GM18867 (cell line): ENCODE results near the gene ATP5MC2.
A peak's percentile ranks its signal among the peaks of the same experiment; 100 is the strongest.
"Not testable (repeated sequence)": the region's sequence is repeated elsewhere in the genome, so short reads cannot be mapped to it uniquely, and the experiment has no call there.

ENCODE experiments used
- ATAC-seq: cut with Tn5 transposase; IDR thresholded peaks from one replicate; pipeline ENCODE4 v1.9.1; 2021; ENCODE audit warnings: mild to moderate bottlenecking, moderate library complexity; ENCODE audit not compliant: unreplicated experiment

Gene ATP5MC2

GRCh38 chr12:53653595-53653994, 22.3 kb downstream of the ATP5MC2 start:
- no peak for ATAC-seq

DNA sequence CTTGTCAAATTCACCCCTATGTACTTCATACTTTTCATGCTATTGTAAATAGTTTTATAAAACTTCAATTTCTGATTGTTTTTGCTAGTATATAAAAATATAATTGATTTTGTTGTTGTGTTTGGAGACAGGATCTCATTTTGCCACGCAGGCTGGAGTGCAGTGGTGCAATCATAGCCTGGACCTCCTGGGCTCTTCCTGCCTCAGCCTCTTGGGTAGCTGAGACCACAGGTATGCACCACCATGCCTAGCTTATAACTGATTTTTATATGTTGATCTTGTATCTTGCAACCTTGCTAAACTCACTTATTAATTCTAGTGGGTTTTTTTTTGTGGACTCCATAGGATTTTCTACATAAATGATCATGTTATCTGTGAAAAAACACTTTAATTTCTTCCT, 23.5 kb downstream of the ATP5MC2 start:
- no peak for ATAC-seq

DNA sequence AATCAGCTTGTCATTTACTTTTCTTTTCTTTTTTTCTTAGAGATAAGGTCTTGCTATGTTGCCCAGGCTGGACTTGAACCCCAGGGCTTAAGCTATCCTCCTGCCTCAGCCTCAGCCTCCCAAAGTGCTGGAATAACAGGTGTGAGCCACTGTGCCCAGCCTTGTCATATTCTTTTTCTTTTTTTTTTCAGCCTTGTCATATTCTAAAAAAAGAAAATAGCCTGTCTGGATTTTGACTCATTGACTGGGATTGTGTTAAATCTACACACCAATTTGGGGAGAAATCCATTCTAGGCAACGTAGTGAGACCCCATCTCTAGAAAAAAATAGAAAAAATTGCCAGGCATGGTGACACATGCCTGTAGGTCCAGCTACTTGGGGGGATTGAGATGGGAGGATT, 24.1 kb downstream of the ATP5MC2 start:
- ATAC-seq: no peak

DNA sequence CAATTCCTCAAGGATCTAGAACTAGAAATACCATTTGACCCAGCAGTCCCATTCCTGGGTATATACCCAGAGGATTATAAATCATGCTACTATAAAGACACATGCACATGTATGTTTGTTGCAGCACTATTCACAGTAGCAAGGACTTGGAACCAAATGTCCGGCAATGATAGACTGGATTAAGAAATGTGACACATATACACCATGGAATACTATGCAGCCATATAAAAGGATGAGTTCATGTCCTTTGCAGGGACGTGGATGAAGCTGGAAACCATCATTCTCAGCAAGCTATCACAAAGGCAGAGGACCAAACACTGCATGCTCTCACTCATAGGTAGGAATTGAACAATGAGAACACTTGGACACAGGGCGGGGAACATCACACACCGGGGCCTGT, 29.6 kb downstream of the ATP5MC2 start:
- not testable (repeated sequence) for ATAC-seq

GRCh38 chr12:53645165-53645564, 30.7 kb downstream of the ATP5MC2 start:
- no peak for ATAC-seq

GRCh38 chr12:53644133-53644532, 31.8 kb downstream of the ATP5MC2 start:
- no peak for ATAC-seq

DNA sequence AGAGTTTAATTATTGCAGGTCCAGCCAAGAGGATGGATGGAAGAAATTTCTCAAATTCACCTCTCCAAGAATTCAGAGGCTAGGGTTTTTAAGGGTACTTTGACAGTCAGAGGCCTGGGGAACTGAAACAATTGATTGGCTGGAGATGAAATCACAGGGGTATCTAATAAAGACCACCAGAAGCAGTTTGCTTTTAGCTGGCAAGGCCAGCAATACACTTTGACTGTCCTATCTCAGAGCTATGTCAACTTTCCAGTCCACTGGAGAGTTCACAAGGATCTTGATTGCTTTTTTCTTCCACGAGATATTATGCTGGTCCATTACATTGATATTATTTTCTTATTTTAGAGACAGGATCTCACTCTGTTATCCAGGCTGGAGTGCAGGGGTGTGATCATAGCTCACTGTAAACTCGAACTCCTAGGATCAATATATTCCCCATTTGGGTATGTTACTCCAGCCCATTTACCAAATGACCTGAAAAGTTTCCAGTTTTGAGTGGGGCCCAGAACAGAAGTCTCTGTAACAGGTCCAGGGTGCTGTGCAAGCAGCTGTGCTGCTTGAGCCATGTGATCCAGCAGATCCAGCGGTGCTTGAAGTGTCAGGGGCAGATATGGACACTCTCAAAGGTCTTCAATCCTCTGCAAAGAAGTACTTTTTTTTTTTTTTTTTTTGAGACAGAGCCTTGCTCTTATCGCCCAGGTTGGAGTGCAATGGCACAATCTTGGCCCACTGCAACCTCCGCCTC, 32.5 kb downstream of the ATP5MC2 start:
- ATAC-seq: no peak

- ATAC-seq: no peak
Observed at GRCh38 chr12:53638057-53638456, 37.8 kb downstream of the ATP5MC2 start.

GRCh38 chr12:53636641-53637040, 39.2 kb downstream of the ATP5MC2 start:
- ATAC-seq: no peak

- ATAC-seq: not testable (repeated sequence)
Observed at GRCh38 chr12:53635708-53636107, 40.2 kb downstream of the ATP5MC2 start.

GRCh38 chr12:53631721-53632120, 44.2 kb downstream of the ATP5MC2 start:
- ATAC-seq: no peak

DNA sequence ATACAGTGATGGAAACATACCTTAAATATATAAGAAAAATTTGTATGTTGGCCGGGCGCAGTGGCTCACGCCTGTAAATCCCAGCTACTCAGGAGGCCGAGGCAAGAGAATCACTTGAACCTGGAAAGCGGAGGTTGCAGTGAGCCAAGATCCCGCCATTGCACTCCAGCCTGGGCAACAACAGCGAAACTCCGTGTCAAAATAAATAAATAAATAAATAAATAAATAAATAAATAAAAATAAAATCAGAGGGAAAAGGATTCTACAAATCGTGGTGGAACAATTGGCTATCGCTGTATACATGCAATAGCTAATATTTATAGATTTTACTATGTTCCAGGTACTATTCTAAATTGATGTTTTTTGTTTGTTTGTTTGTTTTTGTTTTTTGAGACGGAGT, 48.0 kb downstream of the ATP5MC2 start:
- no peak for ATAC-seq

GRCh38 chr12:53626702-53627169, 49.1 kb downstream of the ATP5MC2 start:
- ATAC-seq: peak; percentile 3

GRCh38 chr12:53625946-53626701, 49.8 kb downstream of the ATP5MC2 start, which contains the start of gene ATF7:
Gene ATF7 (minus strand): TSS chr12:53626382. CDS start chr12:53601000, 25,382 bp downstream.
- ATAC-seq: peak; percentile 96

DNA sequence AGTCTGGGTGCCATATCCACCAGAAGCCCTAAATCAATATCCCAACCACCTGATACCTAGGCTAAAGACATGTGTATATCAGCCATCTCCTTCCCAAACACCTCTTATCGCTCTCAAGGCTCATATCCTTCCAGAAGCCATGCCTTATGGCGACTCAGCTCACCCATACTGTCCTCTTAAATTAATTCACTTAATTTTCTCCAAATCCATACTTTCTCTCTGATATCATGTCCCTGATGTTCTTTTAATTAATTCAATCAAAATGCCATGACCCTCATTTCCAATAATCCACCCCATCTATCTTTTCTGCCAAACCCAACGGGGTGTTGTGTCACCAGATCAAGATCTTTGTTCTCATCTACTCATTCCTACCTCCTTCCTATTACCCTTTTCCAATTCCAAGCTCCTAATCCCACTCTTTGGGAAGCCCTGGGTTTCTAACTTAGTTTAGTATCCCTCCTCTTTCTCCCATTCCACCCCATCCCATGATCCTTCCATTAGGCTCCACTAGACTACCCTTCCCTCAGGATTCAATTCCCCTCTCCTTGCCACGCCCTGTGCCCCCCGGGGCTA, 50.4 kb downstream of the ATP5MC2 start:
- no peak for ATAC-seq

DNA sequence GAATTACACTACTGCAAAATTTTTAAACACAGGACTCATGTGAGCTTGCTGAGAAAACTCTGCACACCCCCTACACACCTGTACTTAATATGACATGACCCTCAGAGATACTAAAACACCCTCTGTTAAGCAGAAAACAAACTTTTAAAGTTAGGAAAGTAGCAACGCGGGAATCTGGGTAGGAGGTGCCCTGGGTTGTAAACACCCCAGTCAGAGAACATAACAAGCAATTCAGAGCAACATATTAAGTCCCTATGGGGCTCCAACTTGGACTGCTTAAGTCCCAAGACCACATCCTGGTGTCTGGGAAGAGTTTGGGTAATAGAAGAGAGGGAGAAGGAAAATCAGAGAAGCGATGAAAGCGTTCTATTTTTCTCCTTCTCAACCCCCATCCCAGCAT, 50.9 kb downstream of the ATP5MC2 start:
- no peak for ATAC-seq

- ATAC-seq: no peak
Observed at GRCh38 chr12:53624458-53624857, 51.4 kb downstream of the ATP5MC2 start.

DNA sequence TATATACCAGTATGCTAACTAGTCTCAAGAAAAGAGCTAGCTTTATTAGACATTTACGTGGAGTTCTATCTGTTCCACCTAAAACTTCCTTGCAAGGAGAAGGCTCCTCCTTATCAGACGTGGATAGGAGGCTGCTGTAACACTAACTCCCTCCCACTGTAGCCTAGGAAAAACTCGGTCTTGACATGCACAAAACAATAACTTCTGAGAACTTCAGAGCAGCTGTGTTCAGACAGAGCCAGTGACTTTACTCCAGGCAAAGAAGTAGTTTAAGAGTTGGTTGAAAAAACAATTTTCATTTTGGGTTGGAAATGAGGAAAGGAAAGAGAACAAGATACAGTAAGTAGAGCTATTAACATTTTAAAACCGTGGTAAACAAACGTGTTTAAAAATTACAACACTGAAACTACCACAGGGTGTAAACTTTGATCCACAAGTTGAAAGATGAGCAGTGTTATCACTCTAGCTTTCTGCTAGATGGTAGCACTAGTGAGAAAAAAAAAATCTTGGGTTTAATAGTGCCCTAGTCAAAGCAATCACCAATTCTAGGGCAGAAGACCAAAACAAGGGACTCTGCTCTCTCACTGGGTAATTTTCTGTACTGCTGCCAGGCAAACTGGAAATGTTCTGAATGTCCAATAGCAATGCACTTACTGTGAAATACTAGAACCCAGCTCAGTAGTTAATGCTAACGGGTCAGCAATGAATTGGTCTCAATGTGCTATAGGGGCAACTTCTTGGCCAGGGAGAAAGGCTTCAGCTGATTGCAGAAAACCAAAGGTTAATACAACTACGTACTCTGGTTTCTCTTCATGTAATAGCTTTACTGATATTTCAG, 52.1 kb downstream of the ATP5MC2 start:
- no peak for ATAC-seq

DNA sequence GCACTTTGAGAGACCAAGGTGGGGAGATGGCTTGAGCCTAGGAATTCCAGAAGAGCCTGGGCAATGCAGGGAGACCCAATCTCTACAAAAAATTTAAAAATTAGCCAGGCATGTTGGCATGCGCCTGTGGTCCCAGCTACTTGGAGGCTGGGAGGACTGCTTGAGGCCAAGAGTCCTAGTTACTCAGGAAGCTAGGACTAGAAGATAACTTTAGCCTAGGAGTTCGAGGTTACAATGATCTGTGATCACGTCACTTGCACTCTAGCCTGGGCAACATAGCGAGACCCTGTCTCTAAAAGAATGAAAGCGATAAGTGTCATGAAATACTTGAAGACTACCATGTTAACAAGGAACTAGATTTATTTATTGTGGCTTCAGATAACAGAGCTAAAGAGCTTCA, 53.2 kb downstream of the ATP5MC2 start:
- ATAC-seq: no peak

DNA sequence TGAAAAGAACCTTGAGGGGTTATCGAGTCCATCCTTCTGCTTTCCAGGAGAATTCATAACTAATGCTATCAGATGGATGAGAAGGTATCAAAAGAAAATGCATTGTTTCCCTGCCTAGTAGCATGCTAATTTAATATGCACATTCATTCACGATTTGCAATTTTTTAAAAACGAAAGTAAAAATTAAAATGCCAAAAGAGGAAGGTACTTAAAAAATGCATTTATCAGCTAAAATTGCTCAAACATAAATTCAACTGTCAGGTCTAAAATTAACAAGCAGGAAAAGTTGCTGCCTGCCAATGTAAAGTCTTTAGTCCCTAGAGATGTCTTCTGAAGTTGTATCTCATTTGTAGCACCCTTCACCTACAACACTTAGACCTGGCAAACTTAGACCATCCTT, 57.6 kb downstream of the ATP5MC2 start:
- no peak for ATAC-seq

- no peak for ATAC-seq
Observed at GRCh38 chr12:53617700-53618099, 58.2 kb downstream of the ATP5MC2 start.
